HG03469 (cell line): ENCODE results near the gene UBASH3B.

Experiments used
- ATAC-seq: cut with Tn5 transposase; IDR thresholded peaks from one replicate; pipeline ENCODE4 v1.9.1; 2021; ENCODE audit warnings: mild to moderate bottlenecking, moderate library complexity, moderate number of reproducible peaks; ENCODE audit not compliant: unreplicated experiment

The UBASH3B gene

DNA sequence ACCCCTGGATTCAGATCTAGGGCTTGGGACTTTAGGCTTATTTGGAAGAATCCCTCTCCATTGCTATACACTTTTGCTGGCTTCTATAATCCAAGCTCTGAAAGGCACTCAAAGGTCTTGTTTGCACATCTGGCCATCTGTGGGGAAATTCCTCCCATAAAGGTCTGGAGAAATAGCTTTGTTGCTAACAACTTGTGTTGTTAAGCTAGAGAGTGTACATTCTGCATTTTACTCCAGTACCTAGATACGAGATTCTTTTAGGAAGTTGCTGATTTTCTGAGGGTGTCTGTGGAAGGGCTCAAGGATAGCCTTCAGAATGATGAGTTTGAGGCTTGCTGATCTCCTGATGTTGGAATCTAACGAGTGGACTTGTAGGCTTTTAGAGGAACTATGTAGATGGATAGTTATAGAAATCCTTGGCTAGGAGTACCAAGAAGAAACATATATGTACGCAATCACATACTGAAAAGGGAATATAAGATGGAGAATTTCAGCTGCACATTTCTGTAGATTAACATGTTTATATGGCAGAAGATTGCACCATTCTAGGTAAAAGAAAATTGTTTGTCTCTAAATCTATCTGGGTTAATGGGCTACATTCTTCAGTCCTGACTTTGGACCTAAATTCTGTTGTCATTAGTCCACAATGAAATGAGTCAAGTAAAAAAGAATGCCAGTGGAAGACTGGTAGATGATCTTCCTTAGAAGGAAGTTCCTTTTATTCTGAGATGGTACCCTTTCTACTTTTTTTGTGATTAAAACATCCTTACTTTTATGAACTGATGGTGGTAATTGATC is 51.0 kb downstream of the UBASH3B start:
- no peak for ATAC-seq

DNA sequence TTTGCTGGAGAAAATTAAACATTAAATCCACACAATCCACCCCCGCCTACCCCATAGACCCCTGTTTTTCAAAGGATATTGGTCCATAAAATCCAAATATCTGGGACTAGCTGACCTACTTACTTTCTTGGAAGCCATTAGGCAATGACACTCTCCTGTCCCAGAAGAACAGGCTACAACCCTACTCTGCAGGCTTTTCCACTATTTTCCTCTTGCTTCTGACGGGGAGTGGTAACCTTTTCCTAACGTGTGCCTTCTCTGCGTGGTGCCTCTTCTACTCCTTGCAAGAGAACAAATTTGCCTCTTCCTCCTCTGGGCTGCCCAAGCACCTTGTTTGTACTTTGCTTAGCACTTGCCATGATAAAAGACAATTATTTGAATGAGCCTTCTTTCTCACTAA is 51.6 kb downstream of the UBASH3B start:
- ATAC-seq: no peak

DNA sequence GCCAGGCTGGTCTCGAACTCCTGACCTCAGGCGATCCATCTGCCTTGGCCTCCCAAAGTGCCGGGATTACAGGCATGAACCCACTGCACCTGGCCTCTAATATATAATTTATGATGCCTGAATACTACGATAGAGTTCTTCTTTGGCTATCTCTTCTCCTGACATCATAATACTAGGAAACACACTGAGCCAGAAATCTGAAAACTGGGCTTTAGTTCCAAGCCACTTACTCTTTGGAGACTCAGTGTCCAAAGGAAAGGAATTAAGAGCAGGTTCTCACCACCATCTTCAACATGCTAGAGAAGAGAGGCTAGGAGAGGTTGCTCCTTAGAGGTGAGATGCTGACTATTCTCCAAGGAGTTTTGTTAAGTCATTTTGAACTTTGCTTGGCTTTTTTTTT is 52.4 kb downstream of the UBASH3B start:
- ATAC-seq: no peak

DNA sequence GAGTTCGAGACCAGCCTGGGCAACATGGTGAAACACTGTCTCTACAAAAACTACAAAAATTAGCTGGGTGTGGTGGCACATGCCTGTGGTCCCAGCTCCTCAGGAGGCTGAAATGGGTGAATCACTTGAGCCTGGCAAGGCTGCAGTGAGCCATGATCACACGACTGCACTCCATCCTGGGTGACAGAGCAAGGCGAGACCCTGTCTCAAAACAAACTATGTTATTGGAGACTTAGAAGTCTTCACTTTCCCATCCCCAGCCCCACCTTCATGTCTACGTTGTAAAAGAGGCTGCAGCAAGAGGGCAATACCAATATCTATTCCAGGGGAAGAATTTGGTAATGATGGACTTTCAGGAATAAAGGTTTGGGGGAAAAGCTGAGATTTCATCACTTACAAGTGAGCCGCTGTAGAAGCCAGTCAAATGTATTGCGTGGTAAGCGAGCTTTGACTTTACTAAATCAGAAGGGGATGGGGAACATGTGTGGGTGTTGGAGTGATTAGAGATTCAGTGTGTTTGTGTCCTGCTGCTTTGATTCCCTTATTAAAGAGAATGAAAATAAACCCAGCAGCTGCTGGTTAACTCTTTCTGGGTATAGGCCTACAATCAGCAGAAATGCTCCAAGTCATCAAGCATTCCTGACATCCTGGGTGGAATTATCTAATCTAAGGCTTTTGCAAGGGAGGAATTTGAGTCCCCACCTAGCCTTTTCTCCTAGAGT is 53.7 kb downstream of the UBASH3B start:
- ATAC-seq: no peak

DNA sequence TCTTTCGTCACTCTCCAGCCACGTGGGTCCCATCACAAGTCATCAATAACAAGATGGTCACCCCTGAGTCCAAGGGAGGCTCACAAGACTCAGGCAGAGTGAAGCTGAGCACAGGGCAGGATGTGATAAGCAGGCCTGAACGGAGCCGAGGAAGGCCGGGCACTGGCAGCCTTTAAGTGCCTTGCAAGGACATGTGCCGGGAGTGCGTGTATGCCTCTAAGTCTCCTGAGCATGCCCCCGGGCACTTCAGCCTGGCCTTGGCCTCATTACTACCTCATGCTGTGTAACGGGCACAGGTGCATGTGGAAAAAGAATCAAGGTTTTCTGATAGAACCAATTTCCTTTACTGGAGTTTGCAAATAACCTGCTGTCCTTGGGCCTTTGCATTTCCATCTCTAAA is 55.8 kb downstream of the UBASH3B start:
- ATAC-seq: no peak

DNA sequence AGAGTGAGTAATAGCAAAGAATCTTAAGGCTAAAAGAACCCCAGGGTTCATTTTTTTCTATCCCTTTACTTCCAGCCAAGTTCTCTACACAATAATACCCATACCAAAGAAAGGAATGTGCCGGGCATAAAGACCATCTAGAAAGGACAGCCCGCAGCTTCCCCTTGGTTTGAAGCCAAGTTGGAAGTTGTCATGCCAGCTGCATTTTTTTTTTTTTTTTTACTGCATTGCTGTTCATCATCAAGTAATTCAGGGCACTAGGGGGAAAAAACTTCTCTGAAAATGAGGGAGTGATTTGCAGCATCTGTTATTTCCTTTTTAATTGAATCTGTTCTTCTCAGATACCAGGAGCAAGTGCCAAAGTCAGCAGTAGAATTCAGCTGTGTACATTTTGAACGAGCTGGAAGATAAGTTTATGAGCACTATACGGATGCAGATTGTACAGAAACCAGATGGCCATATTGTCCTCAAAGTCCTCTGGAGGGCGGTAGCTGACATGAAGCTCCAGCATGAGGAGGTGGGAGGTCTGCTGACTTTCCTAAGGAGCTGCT is 56.4 kb downstream of the UBASH3B start:
- ATAC-seq: no peak

DNA sequence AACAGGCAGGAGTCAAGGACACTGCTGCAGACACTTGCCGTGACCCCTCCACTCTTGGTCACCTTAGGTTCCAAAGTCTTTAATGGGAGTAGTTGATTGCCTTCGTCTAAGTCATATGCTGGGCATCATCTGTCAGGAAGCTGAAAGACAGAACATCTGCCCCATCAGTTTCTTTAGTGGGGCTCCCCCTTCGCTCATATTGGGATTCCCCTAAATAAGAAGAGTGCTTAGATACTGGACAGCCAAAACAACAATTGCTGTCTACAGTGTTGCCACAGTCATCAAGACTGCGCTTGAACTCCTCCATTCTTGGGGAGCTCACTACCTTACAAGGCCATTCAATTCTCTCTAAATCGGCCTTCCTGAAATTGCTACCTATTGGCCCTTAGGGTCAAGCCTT is 58.5 kb downstream of the UBASH3B start:
- ATAC-seq: no peak

DNA sequence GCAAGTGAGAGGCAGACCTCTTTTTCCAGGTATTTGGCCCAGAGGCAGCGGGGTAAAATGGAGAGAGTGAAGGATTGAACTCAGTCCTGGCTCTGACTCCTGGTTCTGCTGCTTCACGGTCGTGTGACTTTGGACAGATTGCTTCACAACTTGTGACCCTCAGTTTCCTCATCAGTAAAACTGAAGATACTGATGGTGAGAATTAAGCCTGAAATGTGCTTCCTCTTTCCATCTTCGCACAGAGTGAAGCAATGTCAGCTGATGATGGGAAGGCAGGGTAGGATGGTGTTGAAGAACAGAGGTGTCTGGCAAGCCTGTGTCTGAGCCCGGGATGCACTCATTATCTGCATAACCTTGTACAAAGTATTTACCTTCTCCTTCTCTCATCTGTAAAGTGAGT is 59.0 kb downstream of the UBASH3B start:
- ATAC-seq: no peak

DNA sequence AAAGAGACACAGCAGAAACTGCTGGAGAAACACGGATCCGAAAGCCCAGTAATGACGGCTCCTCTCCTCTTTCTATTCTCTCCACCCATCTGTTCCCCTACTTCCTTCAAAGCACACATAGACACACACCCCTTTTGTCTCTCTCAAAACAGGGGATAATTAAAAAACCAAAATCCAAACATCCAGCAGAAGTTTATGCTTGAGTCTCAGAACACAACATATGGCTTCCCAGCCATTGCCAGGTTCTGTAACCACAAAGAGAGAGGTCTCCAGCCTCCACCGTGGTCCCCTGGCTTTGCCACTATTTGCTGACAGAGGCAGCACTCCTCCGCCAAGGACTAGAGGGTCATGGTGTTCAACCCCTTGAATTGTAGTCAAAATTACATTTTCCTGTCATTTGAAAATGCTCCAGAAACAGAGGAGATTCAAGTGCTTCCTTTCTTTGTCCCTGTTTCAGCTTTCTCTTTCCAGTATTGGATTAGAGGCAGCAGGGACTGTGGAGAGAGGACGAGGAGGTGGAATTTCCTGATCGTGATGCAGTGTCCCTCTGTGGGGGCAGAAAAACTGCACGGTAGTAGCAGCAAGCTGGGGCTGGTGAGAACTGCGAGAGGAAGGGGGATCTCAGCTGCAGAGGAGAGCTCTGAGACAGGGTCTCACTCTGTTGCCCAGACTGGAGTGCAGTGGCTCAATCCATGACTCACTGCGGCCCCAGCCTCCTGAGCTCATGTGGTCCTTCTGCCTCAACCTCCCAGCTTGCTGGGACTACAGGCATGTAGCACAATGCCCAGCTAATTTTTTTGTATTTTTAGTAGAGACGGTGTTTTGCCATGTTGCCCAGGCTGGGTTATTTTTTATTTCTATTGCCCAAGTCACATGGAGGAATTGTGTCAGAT is 60.3 kb downstream of the UBASH3B start:
- no peak for ATAC-seq

DNA sequence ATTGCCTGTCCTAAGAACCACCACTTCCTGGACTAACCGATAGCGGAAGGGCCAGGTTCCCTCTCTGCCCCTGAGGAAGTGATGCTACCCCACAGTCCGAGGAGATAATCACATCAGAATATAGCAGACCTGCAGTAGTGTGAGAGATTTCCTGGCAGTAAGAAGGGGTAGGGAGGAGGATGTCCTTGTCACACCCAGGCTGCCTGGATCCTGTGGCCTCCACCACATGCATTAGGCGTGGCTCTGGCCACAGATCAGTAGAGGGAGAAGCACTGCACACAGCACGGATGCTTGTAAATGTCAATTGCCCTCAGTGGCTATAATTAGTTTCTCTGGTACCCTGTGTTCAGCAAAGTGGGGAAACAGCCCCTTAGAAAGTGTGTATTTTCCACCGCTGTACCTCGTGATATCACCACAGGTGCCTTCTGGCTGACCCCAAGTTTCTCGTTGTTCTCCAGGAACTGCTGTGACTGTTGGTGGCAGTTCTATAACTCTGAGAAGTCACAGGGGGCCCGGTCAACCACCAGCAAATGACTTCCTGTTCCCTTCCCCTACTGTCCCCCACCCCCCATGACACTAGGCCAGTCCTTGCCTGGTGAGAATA is 61.8 kb downstream of the UBASH3B start:
- peak; percentile 76 for ATAC-seq

DNA sequence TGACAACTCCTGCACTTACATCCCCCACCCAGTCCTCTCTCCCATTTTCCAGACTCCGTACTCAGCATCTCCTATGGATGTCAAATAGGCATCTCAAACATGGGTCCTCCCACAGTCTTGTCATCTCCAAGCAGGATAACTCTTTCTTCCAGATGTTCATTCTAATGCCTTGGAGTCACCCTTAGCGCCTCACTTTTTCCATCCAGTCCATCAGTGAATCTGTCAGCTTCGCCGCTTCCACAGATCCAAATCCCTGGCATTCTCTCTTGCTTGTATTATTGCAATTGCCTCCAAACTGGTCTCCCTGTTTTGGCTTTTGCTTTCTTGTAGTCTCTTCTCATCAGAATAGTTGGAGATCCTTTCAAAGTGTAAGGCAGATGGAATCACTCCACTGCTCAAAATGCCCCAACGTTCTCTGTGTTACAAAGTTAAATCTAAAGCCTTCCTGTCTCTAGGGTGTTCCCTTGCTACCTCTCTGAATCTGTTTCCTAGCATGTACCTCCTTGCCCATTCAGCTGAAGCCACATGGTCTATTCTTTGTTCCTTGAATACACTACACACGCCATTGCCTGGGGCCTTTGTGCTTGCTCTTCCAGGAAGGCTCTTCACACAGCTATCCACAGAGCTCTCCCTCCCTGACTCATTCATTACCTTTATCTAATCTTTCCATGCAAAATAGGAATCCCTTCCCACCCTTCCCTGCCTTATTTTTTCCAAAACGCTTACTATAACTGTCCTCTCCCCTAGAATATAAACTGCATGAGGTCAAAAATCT is 64.8 kb downstream of the UBASH3B start:
- no peak for ATAC-seq

DNA sequence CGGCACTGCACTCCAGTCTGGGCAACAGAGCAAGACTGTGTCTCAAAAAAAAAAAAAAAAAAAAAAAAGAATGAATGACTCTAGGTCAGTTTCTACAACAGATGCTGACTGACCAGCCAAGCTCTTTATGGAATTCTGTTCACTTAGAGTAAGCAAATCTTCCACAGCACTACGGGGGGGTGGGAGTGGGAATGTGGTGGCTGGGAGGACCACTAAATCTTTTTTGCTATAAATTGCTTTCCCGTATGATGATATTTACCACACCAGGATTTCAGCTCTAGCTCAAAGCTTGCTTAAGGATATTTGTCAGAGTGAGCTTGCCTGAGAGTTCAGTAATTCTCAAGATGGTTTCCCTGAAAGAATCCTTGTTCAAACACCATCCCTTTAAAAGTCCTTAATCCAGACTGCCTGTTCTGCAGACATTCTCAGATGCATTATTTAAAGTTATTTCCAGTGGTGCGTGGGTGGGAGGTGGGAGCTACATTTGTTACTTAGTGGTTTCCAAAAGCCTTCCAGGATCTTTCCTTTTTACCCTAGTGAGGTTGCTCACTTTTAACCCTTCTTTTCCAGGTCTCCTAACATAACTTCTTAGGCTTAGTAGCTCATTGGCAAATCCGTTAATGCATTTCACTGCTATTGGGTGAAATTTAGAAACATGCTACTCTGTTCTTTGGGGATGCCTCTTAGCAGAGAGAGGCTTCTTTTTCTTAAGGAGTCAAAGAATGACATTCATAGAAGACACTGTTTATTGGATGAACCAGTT is 65.9 kb downstream of the UBASH3B start:
- no peak for ATAC-seq

DNA sequence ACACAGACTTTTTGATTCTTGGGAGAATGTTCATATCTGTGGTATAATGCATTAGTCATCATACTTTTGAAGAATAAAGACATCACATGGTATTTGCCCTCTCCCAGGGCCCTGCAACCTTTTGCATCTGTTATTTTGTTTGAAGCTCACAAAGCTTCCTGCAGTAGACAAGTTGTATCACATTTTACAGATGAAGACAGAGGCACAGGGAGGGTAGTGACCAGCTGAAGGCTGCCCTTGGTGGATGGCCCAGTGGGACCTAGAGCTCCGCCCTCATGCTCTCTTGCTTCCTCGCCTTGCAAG is 66.4 kb downstream of the UBASH3B start:
- ATAC-seq: no peak

DNA sequence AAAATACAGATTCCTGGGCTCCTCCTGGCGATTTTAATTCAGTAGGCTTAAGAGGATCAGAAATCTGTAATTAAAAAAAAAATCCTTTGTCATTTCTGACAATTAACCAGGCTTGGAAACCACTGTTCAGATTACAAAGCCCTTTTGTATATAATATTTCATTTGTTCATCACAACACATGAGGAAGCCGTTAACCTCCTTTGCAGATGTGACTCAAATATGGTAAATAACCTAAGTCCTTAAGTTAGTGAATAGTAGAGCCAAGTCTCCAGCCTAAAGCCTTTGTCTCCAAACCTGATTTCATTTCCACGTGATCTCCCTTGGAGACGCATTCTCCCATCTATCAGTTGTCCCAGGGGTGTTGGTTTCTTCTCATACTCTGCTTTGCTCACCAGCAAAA is 67.6 kb downstream of the UBASH3B start:
- ATAC-seq: no peak

DNA sequence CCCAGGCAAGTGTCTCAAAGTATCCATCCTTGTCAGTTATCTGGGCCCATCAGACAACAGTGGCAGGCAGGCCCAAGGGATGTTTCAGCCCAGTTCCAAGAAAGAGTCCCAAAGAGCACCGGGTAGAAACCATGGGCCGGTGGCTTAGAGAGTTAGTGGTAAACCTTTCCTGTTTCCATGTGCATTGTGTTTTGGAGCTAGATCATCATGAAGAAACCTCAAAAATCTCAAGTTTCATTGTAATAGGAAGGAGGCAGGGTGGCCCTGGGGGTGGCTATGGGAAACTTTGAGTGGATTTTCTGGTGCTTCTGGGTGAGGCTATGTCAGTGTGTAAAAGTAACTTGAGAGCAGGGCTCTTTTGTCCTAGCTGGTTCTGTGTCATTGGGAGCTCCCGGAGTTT is 68.1 kb downstream of the UBASH3B start:
- no peak for ATAC-seq

DNA sequence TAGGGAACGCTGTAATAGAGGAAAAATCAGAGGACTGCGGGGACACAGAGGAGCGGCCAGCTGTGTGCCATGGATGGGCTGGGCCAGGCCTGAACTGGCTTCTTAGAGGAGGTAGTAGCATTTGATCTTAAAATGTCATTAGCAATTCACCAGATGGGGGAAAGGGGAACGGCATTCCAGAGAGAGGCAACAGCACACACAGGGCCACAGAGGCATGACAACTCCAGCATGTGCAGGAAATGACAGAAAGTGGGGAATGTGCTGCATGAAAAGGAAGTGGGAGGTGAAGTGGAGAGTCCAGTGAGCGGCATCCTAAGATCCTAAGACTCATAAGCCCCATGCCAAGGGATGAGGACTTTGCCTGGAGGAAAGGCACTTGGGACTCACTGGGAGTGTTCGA is 69.0 kb downstream of the UBASH3B start:
- no peak for ATAC-seq

DNA sequence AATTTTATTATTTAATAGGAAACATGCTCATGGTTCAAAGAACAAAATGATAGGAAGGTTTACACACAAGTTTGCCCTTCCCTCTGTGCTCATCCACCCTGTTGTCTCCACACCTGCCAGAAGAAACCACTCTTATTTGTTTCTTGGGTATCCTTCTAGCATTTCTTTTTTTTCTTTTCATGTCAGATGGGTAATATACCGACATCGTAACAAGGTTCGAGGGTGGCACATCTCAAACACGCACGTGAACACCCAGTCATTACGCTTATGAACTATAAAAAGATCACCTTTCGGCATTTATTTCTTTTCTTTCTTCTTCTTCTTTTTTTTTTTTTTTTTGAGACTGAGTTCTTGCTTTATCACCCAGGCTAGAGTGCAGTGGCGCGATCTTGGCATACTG is 70.5 kb downstream of the UBASH3B start:
- no peak for ATAC-seq

DNA sequence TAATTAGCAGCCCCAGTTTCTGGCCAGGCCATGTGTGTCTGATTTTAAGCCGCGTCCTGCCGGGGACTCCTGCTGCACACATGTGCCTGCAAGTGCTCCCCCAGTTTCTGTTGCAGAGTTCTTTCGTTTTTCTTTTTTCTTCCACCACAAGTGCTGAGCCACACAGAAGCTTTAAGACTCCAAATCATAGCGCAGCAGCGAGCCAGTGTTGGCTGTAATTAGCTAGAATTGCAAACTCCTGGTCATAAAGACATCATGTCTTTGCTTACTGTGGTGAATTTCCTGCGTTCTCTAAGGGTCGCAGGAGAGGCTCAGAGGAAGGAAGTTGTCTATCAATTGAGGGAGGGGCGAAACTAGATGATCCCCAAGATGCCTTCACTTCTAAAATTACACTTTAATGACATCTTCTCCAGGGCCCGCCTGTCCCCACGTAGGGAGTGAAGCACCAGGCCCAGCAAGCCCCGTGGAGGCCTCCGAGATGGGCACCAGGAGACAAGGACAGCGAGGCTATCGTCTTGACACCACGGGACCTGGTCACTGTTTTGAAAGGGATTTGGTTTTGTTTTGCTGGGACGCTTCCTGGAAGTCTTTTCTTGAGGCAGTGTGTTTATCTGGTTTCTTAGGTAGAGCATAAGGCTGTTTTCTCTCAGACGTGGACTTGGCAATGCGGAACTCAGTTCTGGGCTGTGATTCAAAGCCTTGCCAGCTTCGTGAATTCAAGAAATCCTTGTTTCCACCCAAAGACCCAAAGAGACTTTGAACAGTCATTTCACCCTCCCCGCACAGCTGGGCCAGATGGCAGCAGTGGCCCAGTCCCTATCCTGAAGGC is 71.8 kb downstream of the UBASH3B start:
- ATAC-seq: peak; percentile 69

DNA sequence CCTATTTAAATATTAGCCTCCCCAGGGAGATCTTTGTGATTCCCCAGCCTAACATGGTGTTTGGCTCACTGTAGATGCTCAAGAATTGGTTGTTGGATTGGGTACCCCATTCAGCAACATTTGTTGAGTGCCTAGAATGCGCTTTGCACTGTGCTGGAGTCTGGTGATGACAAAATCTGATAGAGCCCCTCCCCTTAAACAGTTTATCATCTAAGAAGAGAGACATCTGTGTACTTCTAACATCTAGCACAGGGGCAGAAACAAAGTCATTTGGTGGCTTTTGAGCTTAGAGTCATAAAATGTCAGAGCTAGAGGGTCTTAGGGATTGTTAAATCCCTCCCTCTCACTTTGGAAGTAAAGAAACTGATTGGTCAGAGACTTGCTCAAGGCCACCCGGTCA is 73.0 kb downstream of the UBASH3B start:
- ATAC-seq: no peak
